H9 (cell line): ENCODE data around the gene COX7B2. TPM values are rescaled to one million over a fixed set of nuclear protein-coding genes. Genes with fewer than 3 reads are reported as not detected.

ENCODE experiments used
- DNase-seq: peaks from one replicate; pipeline ENCODE4 v3.0.0-alpha.2; 2017
- H2AFZ ChIP-seq: one replicate; pipeline ENCODE4 v1.6.1; 2013; ENCODE audit warnings: mild to moderate bottlenecking, low read length, control low read depth, moderate library complexity
- H2AK5ac ChIP-seq: 2 replicates; pipeline ENCODE4 v1.6.1; 2013; ENCODE audit warnings: low read length, control low read depth, mixed read lengths; ENCODE audit not compliant: insufficient read length
- H2BK120ac ChIP-seq: one replicate; pipeline ENCODE4 v1.6.1; 2013; ENCODE audit warnings: low read depth, mild to moderate bottlenecking, low read length, control low read depth, inconsistent platforms; ENCODE audit not compliant: poor library complexity, severe bottlenecking
- H2BK12ac ChIP-seq: 2 replicates; pipeline ENCODE4 v1.6.1; 2013; ENCODE audit warnings: low read length, control low read depth, mixed read lengths, low read depth; ENCODE audit not compliant: insufficient read length
- H2BK15ac ChIP-seq: 2 replicates; pipeline ENCODE4 v1.6.1; 2013; ENCODE audit warnings: low read depth, low read length, control low read depth
- H2BK20ac ChIP-seq: one replicate; pipeline ENCODE4 v1.6.1; 2013; ENCODE audit warnings: low read depth, mild to moderate bottlenecking, low read length, control low read depth, inconsistent platforms; ENCODE audit not compliant: poor library complexity, severe bottlenecking
- H2BK5ac ChIP-seq: 2 replicates; pipeline ENCODE4 v1.6.1; 2013; ENCODE audit warnings: low read length, control low read depth, mixed read lengths; ENCODE audit not compliant: insufficient read length
- H3K14ac ChIP-seq: 2 replicates; pipeline ENCODE4 v1.6.1; 2013; ENCODE audit warnings: low read length, control low read depth; ENCODE audit not compliant: insufficient read depth
- H3K18ac ChIP-seq: 2 replicates; pipeline ENCODE4 v1.6.1; 2013; ENCODE audit warnings: low read depth, mild to moderate bottlenecking, mixed read lengths, low read length, control low read depth; ENCODE audit not compliant: insufficient read length
- H3K23ac ChIP-seq: 2 replicates; pipeline ENCODE4 v1.6.1; 2013; ENCODE audit warnings: low read length, control low read depth, mixed read lengths, low read depth; ENCODE audit not compliant: insufficient read length
- H3K23me2 ChIP-seq: 2 replicates; pipeline ENCODE4 v1.6.1; 2013; ENCODE audit warnings: low read depth, mild to moderate bottlenecking, mixed read lengths, low read length, control low read depth; ENCODE audit not compliant: insufficient read length, poor library complexity, severe bottlenecking
- H3K27ac ChIP-seq: 2 replicates; pipeline ENCODE4 v1.5.1; 2013; ENCODE audit warnings: low read length, control low read depth, mixed read lengths, low read depth; ENCODE audit not compliant: insufficient read length
- H3K27me3 ChIP-seq: 2 replicates; pipeline ENCODE4 v1.6.1; 2013; ENCODE audit warnings: low read length, control low read depth, inconsistent platforms; ENCODE audit not compliant: insufficient read depth
- H3K4ac ChIP-seq: 2 replicates; pipeline ENCODE4 v1.6.1; 2013; ENCODE audit warnings: low read depth, mild to moderate bottlenecking, control low read depth, inconsistent platforms, low read length, moderate library complexity
- H3K4me1 ChIP-seq: 2 replicates; pipeline ENCODE4 v1.6.1; 2013; ENCODE audit warnings: low read length, control low read depth, inconsistent platforms; ENCODE audit not compliant: insufficient read depth
- H3K4me2 ChIP-seq: 2 replicates; pipeline ENCODE4 v1.6.1; 2013; ENCODE audit warnings: low read length, control low read depth, mixed read lengths; ENCODE audit not compliant: insufficient read length, insufficient read depth
- H3K56ac ChIP-seq: 2 replicates; pipeline ENCODE4 v1.6.1; 2013; ENCODE audit warnings: low read depth, mild to moderate bottlenecking, mixed read lengths, low read length, control low read depth; ENCODE audit not compliant: insufficient read length
- H3K79me1 ChIP-seq: 2 replicates; pipeline ENCODE4 v1.6.1; 2013; ENCODE audit warnings: low read depth, mild to moderate bottlenecking, moderate library complexity, low read length, control low read depth, inconsistent platforms; ENCODE audit not compliant: insufficient read depth, poor library complexity, severe bottlenecking
- H3K79me2 ChIP-seq: 2 replicates; pipeline ENCODE4 v1.6.1; 2013; ENCODE audit warnings: low read length, control low read depth, inconsistent platforms; ENCODE audit not compliant: insufficient read depth
- H3K9ac ChIP-seq: 2 replicates; pipeline ENCODE4 v1.6.1; 2013; ENCODE audit warnings: low read length, control low read depth, mixed read lengths; ENCODE audit not compliant: insufficient read length; ENCODE audit errors: extremely low read depth
- H3K9me3 ChIP-seq: one replicate; pipeline ENCODE4 v1.6.1; 2013; ENCODE audit warnings: low read depth, low read length, inconsistent platforms; ENCODE audit not compliant: control insufficient read depth
- H3T11ph ChIP-seq: one replicate; pipeline ENCODE4 v1.6.1; 2013; ENCODE audit warnings: mild to moderate bottlenecking, low read length, control low read depth, inconsistent platforms
- H4K20me1 ChIP-seq: one replicate; pipeline ENCODE4 v1.6.1; 2013; ENCODE audit not compliant: control insufficient read depth, insufficient read length, insufficient read depth
- H4K5ac ChIP-seq: 2 replicates; pipeline ENCODE4 v1.6.1; 2013; ENCODE audit warnings: low read depth, mild to moderate bottlenecking, mixed read lengths, low read length, control low read depth; ENCODE audit not compliant: insufficient read length
- H4K8ac ChIP-seq: replicated peaks from 2 replicates; pipeline ENCODE4 v1.6.1; 2013; ENCODE audit warnings: low read length, control low read depth, mixed read lengths, low read depth; ENCODE audit not compliant: insufficient read length
- H4K91ac ChIP-seq: 2 replicates; pipeline ENCODE4 v1.6.1; 2013; ENCODE audit warnings: low read depth, mild to moderate bottlenecking, moderate library complexity, mixed read lengths, low read length, control low read depth; ENCODE audit not compliant: insufficient read length
- H3K27ac Mint-ChIP-seq, 3 experiments: 2 replicates in 2 of 3; 3 replicates in 1 of 3; pipeline ENCODE4 v1.8.0; 2020 to 2021; ENCODE audit warnings: mixed read lengths in 3 of 3, mild to moderate bottlenecking in 1 of 3, moderate library complexity in 1 of 3
- H3K27me3 Mint-ChIP-seq: 2 replicates; pipeline ENCODE4 v1.8.0; 2021; ENCODE audit warnings: low read depth, mild to moderate bottlenecking, moderate library complexity, mixed read lengths
- H3K36me3 Mint-ChIP-seq, 3 experiments: 2 replicates in 2 of 3; 3 replicates in 1 of 3; pipeline ENCODE4 v1.8.0; 2020 to 2021; ENCODE audit warnings: low read depth in 3 of 3, mixed read lengths in 3 of 3; ENCODE audit not compliant: insufficient read depth in 1 of 3
- H3K4me1 Mint-ChIP-seq, 2 experiments: 2 replicates each; pipeline ENCODE4 v1.8.0; 2020; ENCODE audit warnings: mixed read lengths in 2 of 2
- H3K4me3 Mint-ChIP-seq, 2 experiments: 2 replicates in 1 of 2; 3 replicates in 1 of 2; pipeline ENCODE4 v1.8.0; 2020 to 2021; ENCODE audit warnings: mild to moderate bottlenecking in 2 of 2, mixed read lengths in 2 of 2, moderate library complexity in 1 of 2
- H3K9me3 Mint-ChIP-seq, 2 experiments: 2 replicates in 1 of 2; 3 replicates in 1 of 2; pipeline ENCODE4 v1.8.0; 2020; ENCODE audit warnings: mild to moderate bottlenecking in 2 of 2, mixed read lengths in 2 of 2, moderate library complexity in 1 of 2
- CTCF ChIP-seq: fragments of 200-600 bp; sonication (generic); conservative IDR thresholded peaks from 3 replicates; pipeline ENCODE4 v1.8.0; 2021; ENCODE audit warnings: antibody characterized with exemption, mild to moderate bottlenecking
- WGBS: extraction: QIAGEN DNeasy Blood & Tissue Kit; methylation state at CpG from one replicate; pipeline ENCODE4 v1.1.7; 2013; ENCODE audit warnings: missing lambda C conversion rate, low lambda C conversion rate, mixed read lengths; ENCODE audit not compliant: insufficient read length; ENCODE audit errors: extremely low coverage; 5-methylcytosine and 5-hydroxymethylcytosine counted together
- total RNA-seq: library from RNA; stranded (reverse); gene quantifications from 2 replicates; pipeline ENCODE4 v1.2.1, GENCODE V29; 2021

COX7B2 gene
- total RNA-seq, 1 experiment from 2014 or later, result not detected

GRCh38 chr4:46715468-46715867 is 193.6 kb downstream of the COX7B2 start:
- Histone ChIP-seq H3T11ph (no peak overlapping the region), H2BK20ac (no peak overlapping the region), H2AFZ (no peak overlapping the region), H3K4me2 (no peak overlapping the region), H3K27me3 (no peaks in the 10 kb centered on the region), H3K9ac (no peak overlapping the region), H2BK120ac (no peak overlapping the region), H4K91ac (no peak overlapping the region), H3K4me1 (no peaks in the 10 kb centered on the region), H4K20me1 (no peaks in the 10 kb centered on the region), H3K27ac (no peak overlapping the region), H2AK5ac (no peak overlapping the region), H3K79me2 (no peaks in the 10 kb centered on the region), H3K4ac (no peak overlapping the region), H3K56ac (no peak overlapping the region), H4K8ac (no peak overlapping the region), H3K23me2 (no peaks in the 10 kb centered on the region), H3K18ac (no peak overlapping the region), H2BK15ac (no peak overlapping the region), H2BK12ac (no peak overlapping the region), H3K79me1 (no peaks in the 10 kb centered on the region), H4K5ac (no peak overlapping the region), H2BK5ac (no peak overlapping the region), H3K9me3 (no peaks in the 10 kb centered on the region), H3K14ac (no peak overlapping the region), H3K23ac (no peak overlapping the region)
- Mint-ChIP-seq H3K4me3 (no peak overlapping the region), H3K36me3 (no peaks in the 10 kb centered on the region), H3K27ac (no peak overlapping the region), H3K9me3 (no peaks in the 10 kb centered on the region), H3K27me3 (no peaks in the 10 kb centered on the region), H3K4me1 (peaks cover 0 to 2% of the 10 kb centered on the region in 2 experiments; a peak in 1 of 4 replicates)
- no CpG with 5 or more reads among the region's 3 CpGs for WGBS
- peak; percentile 45; the same call in 2 of the 3 replicates for TF ChIP-seq CTCF
- no peak for DNase-seq
